Cardiac muscle cell (in vitro differentiated cells and primary cell): ENCODE measurements around the gene RNF186. TPM values are rescaled to one million over a fixed set of nuclear protein-coding genes. Genes with fewer than 3 reads are reported as not detected.

Source experiments
- DNase-seq, 2 donors: peaks; one replicate each; pipeline versions ENCODE4 v3.0.0 to v3.0.0-alpha.2; 2010 to 2017; ENCODE audit warnings: low read depth in 1 of 2, low spot score in 1 of 2
- H3K27ac ChIP-seq: fragments of 200-600 bp; sonication (generic); 2 replicates; pipeline ENCODE4 v1.5.1; 2016
- H3K27me3 ChIP-seq: fragments of 200-600 bp; sonication (generic); 2 replicates; pipeline ENCODE4 v1.6.0; 2016; ENCODE audit warnings: control low read depth
- H3K36me3 ChIP-seq: fragments of 200-600 bp; sonication (generic); 2 replicates; pipeline ENCODE4 v1.5.1; 2016; ENCODE audit warnings: control low read depth
- H3K4me1 ChIP-seq: fragments of 200-600 bp; sonication (generic); 2 replicates; pipeline ENCODE4 v1.8.1; 2017; ENCODE audit warnings: low read depth, mild to moderate bottlenecking, mixed run types
- H3K4me3 ChIP-seq: fragments of 200-600 bp; sonication (generic); 2 replicates; pipeline ENCODE4 v1.5.1; 2016; ENCODE audit warnings: mild to moderate bottlenecking
- H3K9me3 ChIP-seq: fragments of 200-600 bp; sonication (generic); 2 replicates; pipeline ENCODE4 v1.5.1; 2017; ENCODE audit warnings: low read depth, mild to moderate bottlenecking, control low read depth
- CTCF ChIP-seq: IDR thresholded peaks from 2 replicates; pipeline ENCODE4 v1.5.1; 2012; ENCODE audit warnings: low read depth, mild to moderate bottlenecking, low read length
- polyA plus RNA-seq: library from polyadenylated mRNA; unstranded; fragments of >200 nt; fragmentation: Nextera tagmentation; extraction: Ambion mirVana; gene quantifications from 2 replicates; pipeline ENCODE4 v1.2.1, GENCODE V29; 2016
- total RNA-seq: library from RNA; depleted of rRNA; stranded (reverse); fragments of >200 nt; gene quantifications from 2 replicates; pipeline ENCODE4 v1.2.3, GENCODE V29; 2016

RNF186 gene
- total RNA-seq (not detected in 2 replicates), polyA plus RNA-seq (not detected in 2 replicates)

DNA sequence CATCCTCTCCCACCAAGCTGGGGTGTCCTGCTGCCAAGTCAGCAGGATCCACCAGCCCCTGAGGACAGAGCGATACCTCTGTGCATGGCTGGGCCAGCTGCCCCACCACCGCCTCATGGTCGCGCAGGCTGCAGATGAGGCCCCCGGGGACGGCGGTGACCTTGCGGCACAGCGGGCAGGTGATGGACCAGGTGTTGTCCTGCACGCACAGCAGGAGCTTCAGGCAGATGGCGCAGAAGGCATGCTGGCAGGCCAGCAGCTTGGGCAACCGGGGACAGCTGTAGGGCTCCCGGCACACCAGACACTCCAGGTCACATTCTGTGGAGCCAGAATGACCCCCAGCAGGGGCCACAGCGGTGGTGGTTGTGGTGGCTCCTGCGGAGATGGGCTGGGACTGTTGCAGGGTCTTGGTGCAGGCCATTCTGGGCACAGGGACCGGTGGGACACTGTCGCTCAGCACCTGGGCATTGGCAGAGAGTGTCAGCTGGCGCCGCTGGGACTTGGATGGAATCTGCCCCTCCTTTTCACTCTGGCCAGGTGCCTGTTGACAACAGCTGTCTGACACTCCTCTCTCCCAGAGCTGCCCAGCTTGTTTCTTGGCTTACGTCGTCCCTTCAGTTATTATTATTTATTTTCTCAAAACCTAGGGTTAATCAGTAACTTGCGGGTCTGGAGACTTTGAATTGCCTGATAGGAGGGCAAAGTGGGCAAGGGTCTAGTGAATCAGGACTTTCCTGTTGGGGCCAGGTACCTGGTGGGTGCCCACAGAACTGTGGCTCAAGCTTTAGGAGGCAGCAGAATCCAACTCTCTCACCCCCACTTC, at the start of gene RNF186:
Gene RNF186, minus strand, starts transcription at position 603 of the 823 bp plus-strand sequence. Its CDS starts 182 bp downstream, at position 421.
- no peaks in the 10 kb centered on the region for H3K9me3 ChIP-seq
- DNase-seq, result no peak
- H3K36me3 ChIP-seq, result no peaks in the 10 kb centered on the region
- H3K4me3 ChIP-seq, result no peak within 1 kb of the TSS
- H3K27ac ChIP-seq, result no peak within 1 kb of the TSS
- TF ChIP-seq CTCF, result no peak
- no peaks in the 10 kb centered on the region for H3K4me1 ChIP-seq
- H3K27me3 ChIP-seq, result no peaks in the 10 kb centered on the region

DNA sequence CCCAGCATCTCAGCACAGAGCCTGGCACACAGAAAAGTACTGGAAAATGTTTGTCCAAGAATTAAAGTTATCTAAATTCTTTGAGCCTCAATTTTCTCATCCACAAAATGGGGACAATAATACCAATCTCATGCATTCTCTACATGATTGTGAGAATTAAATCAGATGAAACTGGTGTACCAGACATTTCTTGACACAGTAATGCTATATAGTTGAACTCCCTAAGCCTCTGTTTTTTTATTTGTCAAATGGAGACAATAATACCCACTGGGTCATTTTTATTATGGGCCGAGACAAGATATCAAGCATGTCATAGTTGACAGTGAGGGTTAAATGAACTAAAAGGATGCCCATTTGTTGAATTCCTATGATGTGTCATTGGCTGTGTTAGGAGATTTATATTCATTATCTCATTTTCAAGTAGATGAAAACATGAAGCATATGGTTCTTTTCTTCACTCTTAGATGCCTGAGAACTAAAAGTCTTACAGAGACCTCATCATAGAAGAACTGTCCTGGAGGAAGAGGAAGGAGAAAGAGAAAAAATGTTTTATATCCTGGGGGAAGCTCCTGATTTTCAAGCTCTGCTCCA, 49.6 kb upstream of the RNF186 start:
- Histone ChIP-seq H3K9me3 (no peaks in the 10 kb centered on the region), H3K27ac (no peak overlapping the region), H3K4me3 (no peak overlapping the region), H3K27me3 (peaks cover 17% of the 10 kb centered on the region), H3K4me1 (no peaks in the 10 kb centered on the region), H3K36me3 (no peaks in the 10 kb centered on the region)
- no peak for TF ChIP-seq CTCF
- DNase-seq, result no peak

GRCh38 chr1:19862944-19863343, 47.9 kb upstream of the RNF186 start:
- DNase-seq, result no peak
- no peak for TF ChIP-seq CTCF

DNA sequence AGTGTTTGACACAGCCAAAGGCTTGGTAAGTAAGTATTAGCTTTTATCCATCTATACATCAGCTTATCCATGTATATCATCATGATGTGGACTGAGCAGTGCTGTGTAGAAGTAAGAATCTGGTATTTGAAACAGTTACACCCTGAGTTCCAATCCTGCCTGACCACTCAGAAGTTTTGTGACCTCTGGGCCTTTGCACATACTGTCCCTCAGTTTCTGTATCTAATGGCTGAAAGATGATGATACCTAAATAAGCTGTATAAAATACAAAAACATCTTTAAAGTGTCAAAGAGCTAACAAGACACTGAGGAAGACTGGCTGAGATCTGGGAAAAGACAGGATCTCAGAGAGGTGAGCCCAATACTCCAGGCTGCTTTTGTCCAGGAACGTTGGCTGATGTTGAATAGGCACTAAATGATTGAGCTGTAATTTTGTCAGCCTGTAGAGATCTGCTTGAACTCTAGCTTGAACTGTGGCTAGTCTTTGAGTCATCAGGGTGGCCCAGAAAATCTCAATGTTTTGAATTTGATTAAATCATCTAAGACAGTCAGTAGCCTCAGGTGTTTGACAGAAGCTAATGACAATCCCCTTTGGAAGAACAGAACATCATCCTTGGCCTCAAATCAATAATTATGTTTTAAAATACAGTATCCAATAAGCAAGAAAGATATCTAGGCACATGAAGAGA, 46.9 kb upstream of the RNF186 start:
- peaks cover 23% of the 10 kb centered on the region for H3K27me3 ChIP-seq
- no peak for TF ChIP-seq CTCF
- no peak for DNase-seq

More at GRCh38 chr1:19862944-19863343, 47.9 kb upstream of the RNF186 start:
- H3K27ac ChIP-seq, result no peak overlapping the region
- H3K4me1 ChIP-seq, result no peaks in the 10 kb centered on the region
- no peak overlapping the region for H3K4me3 ChIP-seq
- peaks cover 23% of the 10 kb centered on the region for H3K27me3 ChIP-seq
- no peaks in the 10 kb centered on the region for H3K9me3 ChIP-seq
- no peaks in the 10 kb centered on the region for H3K36me3 ChIP-seq

DNA sequence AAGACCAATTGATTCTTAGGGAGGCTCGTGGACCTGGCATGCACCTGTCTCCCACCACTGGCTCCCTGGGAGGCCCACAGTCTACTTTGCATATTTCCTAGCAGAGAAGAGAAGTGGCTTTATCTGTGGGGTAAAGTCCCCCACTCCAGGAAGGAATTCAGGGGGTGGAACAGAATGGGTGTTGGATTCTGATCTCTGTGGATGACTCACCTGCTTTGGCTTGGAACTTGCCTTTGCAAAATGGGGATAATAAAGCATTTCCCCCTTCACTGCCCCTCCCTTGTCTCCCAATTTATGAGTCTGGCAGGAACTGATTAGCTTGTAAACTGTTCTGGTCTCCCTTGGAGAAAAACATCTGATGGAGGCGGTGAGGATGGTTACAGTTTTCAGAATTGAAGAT, 46.0 kb upstream of the RNF186 start:
- peak in 1 of 2 donors; percentile 33 for DNase-seq
- H3K27me3 ChIP-seq, result peaks cover 27% of the 10 kb centered on the region
- H3K27ac ChIP-seq, result no peak overlapping the region
- H3K36me3 ChIP-seq, result no peaks in the 10 kb centered on the region
- no peaks in the 10 kb centered on the region for H3K9me3 ChIP-seq
- no peaks in the 10 kb centered on the region for H3K4me1 ChIP-seq
- TF ChIP-seq CTCF, result no peak
- H3K4me3 ChIP-seq, result no peak overlapping the region

More for the DNA sequence above, 46.9 kb upstream of the RNF186 start:
- Histone ChIP-seq H3K4me3 (no peak overlapping the region), H3K36me3 (no peaks in the 10 kb centered on the region), H3K4me1 (no peaks in the 10 kb centered on the region), H3K27ac (no peak overlapping the region), H3K9me3 (no peaks in the 10 kb centered on the region)
